HG03280 (cell line): ENCODE data around the gene ERBIN.
A peak's percentile ranks its signal among the peaks of the same experiment; 100 is the strongest.
"Not testable (repeated sequence)": the region's sequence is repeated elsewhere in the genome, so short reads cannot be mapped to it uniquely, and the experiment has no call there.

Experiments used
- ATAC-seq: cut with Tn5 transposase; IDR thresholded peaks from one replicate; pipeline ENCODE4 v1.9.1; 2021; ENCODE audit warnings: mild to moderate bottlenecking, moderate library complexity; ENCODE audit not compliant: unreplicated experiment

ERBIN gene

DNA sequence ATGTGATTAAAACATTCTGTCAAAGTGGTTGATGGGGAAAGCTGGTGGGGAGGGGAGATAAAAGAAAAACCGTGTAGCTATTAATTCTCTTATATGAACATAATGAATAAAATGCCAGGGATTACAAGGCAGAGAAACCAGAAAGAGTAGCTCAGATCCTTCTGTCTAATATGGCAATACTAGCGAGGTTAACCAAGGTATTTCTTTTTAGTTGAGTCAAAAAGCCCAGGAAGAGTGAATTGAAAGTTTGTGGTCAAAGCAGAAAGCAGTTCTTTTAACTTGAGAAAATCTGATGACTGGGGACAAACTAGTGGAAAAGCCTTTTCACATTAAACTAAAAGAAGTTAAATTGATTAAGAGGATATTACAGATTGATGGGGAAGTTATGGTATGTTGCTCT is 76.0 kb downstream of the ERBIN start:
- ATAC-seq, result no peak

DNA sequence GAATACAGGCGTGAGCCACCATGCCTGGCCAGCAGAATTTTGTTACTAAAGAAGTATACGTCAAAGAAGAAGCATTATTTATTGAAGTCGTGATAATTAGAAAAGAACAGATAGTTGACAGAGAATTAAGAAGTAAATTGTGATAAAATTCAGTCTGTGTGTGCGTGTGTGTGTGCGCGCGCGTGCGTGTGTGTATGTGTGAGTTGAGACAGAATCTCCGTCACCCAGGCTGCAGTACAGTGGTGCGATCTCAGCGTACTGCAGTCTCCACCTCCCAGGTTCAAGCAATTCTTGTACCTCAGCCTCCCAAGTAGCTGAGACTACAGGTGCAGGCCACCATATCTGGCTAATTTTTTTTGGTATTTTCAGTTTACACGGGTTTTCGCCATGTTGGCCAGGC is 77.8 kb downstream of the ERBIN start:
- ATAC-seq, result no peak

DNA sequence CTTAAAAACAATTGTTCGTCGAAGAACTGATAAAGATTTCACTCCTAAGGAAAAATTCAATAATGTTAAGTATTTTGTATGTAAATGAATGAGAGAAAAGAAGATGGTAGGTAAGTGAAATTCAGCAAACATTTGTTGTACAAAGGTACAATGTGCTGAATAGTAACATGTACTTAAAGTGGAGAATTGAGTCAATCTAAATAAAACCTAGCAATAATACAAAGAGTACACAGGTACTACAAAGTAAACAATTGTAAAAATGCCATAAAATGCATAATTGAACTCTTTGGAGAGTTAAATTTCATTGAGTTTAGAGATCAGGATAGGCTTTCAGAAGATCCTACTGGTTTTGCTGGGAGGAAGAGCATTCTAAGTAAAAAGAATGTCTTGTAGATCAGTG is 82.9 kb downstream of the ERBIN start:
- no peak for ATAC-seq

DNA sequence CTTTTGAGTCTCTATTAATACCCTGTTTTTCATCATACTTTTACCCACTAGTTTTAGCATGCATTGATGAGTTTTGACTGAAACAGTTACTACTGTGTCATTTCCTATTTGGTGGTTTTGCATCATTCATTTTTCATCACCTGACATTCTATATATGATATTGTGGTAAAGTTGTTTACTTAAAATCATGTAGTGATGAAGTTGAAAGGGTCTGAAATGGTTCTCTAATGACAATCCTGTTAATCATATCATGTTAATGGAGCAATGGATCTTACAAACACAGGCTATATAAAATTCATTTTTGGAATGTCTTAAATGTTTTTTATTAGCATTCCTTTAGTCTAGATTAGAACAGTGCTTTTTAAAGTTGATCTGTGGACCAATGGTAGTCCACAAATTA is 84.1 kb downstream of the ERBIN start:
- ATAC-seq, result no peak

DNA sequence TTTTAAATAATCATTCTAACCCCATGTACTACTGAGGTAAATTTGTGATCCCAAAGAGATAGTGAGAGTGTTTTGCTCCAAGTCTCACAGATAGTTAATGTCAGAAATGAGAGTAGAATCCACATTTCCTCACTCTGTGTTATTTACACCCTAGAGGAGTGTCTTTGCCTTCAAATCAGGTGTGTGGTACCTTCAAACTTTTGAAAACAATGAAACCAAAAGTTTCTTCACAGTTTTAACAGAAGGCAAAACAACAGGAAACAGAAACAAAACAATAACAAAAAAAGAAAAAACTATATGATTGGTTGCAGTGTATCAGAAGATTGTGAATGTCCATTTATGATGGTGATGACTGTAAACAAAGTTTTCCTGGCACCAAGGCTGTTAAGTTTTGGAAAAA is 85.9 kb downstream of the ERBIN start:
- peak; percentile 78 for ATAC-seq

DNA sequence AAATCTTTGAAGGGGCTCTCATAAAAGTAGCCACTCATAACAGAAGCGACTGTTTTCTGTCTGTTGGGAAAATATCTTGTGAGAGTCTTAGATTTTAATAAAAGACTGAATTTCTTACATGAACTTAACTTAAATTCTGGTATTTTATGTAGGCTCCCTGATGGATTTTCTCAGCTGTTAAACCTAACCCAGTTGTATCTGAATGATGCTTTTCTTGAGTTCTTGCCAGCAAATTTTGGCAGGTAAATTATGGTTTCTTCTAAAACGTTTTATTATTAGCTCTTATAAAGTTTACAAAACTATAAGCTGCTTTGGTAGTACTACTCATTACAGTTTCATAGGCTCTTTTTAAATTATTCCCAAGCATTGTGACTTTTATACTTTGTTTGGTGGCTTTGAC is 87.0 kb downstream of the ERBIN start:
- no peak for ATAC-seq

DNA sequence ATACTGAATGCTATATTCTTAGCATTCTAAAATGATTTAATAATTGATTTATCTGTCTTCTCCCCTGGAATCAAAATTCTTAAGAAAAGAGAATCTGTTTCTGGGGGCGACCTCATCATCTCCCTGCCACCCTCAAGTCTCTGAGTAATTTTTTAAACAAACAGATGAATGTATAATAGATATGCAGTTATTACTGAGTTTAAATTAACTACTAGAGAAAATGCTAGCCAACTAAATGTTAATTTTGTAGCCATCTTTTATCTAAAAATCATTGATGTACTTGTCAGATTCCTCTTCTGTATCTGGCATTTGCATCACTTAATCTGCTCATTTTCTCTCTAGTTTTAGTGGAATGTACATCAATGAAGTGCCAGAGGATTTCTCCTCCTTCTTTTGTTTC is 87.5 kb downstream of the ERBIN start:
- no peak for ATAC-seq

DNA sequence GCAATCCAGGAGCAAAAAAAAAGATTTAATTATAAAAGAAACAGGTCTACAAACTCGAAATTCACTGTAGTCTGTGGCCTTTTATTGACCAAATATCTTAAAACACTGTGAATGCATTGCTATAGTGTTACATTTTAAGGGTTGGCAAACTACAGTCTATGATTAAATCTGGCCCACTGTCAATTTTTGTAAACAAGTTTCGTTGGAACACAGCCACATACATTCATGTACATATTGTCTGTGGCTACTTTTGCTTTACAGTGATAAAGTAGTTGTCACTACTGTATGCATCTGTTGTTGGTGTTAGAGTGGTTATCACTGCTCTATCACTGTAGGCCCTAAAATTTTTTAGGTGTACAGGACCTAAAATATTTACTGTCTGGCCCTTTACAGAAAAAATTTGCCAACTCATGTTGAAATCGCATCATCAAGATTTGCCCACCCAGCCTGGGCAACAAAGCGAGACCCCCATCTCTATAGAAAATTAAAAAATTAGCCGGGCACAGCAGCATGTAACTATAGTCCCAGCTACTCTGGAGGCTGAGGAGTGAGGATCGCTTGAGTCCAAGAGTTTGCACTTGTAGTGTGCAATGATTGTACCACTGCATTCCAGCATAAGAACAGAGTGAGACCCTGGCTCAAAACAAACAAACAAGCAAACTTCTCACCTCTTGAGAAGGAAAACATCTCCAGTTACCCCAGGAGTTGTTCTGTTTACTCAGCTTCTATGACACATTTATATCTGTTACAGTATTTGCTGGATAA is 89.0 kb downstream of the ERBIN start:
- ATAC-seq, result no peak

DNA sequence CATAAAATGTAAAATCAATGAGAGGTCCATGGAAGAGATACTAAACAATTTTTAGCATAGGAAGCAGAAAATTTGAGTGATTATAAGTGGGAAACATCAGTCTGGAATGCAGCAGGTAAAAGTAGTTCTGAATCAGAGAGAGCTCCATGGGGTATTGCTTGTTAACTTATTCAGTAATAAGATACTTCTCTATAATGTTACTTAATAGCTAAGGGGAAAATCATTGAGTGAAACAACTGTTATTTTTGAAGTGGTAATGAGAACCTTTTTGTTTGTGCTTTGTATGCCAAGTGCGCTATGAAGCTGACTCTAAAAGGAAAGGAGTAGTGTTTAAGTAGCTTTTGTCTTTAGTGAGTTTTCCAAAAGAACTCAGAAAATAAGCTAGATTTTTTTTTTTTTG is 95.2 kb downstream of the ERBIN start:
- ATAC-seq, result no peak

DNA sequence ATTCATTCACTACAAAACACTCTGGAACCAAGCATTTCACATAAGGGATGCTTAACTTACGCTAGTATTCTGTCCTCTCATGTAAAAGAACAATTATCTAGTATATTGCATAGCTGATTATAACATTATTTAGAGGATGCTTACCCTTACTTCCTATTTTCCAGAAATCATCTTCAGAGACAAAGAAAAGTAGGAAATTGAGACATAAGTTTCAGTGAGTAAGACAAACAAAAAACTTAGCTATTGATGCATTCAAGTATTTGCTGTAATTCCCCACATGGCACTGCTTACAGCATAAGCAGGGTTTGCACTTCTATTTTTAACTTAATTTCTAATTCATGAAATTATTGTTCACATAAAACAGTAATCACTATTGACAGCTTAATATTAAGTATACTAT is 112.9 kb downstream of the ERBIN start:
- no peak for ATAC-seq

DNA sequence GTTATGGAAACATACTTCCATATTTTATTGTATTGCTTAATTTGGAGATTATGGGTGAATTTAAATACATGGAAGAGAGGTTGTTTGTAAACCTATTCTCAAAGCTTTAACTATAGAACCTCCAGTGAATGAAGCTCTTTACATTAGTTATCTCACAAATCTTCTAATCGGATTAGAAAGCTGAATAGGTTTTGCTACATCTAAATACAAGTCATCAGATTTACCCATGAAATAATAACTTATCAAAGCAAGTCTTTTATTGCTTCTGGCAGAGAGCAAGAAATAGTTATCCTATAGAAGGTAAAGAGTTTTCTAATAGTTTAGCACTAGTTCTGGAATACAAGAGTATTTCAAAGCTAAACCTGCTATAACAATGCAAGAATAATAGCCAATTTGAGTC is 113.3 kb downstream of the ERBIN start:
- no peak for ATAC-seq

DNA sequence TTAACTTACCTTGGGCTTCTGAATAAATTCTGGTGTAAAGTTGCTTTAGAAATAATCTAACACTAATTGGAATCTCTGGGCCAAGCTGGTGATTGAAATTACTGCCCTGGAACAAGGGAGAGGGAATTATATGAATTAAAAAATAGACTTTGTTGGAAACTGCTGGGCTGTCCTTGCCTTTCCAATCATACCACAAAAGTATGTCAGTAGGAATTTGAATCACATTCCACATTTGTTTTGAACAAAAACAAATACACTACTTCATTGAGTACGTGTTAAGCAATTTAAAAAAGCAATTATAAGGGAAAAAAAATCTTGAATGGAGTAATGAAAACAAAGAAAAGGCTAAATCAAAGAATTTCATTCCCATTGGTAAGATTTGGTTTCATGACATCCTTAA is 115.3 kb downstream of the ERBIN start:
- ATAC-seq, result no peak

DNA sequence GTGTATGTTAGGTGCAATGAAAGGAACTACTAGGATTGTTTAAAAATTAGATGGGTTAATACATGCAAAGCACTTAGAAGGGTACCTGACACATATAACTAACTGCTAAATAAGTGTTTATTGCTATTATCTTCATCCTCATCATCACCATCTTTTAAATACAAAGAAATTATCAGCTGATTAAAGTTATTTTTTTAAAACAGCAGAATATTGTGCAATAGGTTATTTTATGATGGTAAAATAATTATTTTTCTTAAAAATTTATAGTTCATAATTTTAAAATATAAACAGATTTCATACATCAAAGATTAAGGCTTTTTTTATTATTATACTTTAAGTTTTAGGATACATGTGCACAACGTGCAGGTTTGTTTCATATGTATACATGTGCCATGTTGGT is 130.9 kb downstream of the ERBIN start:
- no peak for ATAC-seq

DNA sequence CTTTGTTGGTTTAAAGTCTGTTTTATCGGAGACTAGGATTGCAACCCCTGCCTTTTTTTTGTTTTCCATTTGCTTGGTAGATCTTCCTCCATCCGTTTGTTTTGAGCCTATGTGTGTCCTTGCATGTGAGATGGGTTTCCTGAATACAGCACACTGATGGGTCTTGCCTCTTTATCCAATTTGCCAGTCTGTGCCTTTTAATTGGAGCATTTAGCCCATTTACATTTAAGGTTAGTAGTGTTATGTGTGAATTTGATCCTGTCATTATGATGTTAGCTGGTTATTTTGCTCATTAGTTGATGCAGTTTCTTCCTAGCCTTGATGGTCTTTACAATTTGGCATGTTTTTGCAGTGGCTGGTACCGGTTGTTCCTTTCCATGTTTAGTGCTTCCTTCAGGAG is 134.9 kb downstream of the ERBIN start:
- not testable (repeated sequence) for ATAC-seq

DNA sequence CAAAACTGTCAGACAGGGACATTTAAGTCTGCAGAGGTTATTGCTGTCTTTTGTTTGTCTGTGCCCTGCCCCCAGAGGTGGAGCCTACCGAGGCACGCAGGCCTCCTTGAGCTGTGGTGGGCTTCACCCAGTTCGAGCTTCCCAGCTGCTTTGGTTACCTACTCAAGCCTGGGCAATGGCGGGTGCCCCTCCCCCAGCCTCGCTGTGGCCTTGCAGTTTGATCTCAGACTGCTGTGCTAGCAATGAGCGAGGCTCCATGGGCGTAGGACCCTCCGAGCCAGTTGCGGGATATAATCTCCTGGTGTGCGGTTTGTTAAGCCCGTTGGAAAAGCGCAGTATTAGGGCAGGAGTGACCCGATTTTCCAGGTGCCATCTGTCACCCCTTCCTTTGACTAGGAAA is 136.7 kb downstream of the ERBIN start:
- not testable (repeated sequence) for ATAC-seq

DNA sequence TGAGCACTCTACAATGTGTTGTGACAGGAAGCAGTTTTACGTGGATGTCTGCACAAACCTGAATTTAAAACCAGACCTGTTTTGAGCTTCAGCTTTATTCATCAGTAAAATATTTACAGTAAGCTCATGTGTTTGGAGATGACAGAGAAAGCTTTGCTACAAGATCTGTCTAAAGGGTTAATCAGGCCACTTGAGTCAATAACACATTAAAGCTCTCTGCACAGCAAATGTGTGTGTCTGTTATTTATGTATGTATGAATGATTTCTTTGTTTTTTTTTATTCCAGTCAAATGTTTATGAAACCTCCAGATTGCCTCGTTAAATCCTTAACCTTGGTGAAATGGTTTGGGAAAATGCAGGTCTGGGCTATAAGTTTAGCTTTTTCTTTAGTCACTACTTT is 140.5 kb downstream of the ERBIN start:
- ATAC-seq, result no peak

DNA sequence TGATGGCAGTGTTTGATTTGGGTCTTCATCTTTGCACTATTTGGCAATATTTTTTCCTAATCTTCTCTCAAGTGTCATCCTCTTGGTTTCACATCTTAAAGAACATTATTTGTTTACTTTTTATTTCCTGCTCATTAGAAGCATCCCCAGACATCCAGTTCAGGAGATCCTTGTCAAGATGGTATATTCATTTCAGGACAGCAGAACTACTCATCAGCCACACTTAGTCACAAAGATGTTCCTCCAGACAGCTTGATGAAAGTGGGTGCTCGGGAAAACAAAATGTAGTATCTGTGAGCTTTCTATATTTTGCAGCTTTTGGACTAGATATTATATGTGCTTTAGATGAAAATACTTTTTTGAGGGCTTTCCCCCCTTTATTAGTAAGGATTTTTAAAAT is 145.7 kb downstream of the ERBIN start:
- no peak for ATAC-seq

DNA sequence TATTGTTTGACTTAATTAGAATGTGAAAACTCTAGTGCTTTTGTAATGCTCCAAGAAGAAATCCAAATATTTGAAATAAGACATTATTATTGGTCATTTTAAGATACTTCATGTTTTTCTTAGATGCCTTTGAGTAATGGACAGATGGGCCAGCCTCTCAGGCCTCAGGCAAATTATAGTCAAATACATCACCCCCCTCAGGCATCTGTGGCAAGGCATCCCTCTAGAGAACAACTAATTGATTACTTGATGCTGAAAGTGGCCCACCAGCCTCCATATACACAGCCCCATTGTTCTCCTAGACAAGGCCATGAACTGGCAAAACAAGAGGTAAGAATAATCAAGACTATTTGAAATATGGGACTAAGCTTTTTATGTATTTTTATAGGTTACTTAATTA is 148.5 kb downstream of the ERBIN start:
- ATAC-seq, result no peak

DNA sequence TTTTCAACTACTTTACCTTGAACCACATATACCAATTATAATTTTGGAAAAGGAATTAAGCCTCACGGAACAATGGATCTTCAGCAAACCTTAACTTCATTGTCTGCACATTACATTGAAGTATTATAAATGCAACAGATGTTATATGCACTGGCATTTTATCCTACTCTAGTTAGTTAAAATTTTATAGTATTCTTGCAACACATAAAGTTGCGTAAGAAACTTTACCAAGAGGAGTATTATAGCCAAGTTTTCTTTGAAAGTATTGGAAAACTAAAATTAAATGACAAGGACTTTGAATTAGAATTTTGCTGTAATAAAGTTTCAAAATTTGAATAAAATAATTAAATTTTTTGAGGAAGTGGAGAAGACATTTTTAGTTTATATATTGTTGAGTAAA is 154.3 kb downstream of the ERBIN start:
- ATAC-seq, result no peak

DNA sequence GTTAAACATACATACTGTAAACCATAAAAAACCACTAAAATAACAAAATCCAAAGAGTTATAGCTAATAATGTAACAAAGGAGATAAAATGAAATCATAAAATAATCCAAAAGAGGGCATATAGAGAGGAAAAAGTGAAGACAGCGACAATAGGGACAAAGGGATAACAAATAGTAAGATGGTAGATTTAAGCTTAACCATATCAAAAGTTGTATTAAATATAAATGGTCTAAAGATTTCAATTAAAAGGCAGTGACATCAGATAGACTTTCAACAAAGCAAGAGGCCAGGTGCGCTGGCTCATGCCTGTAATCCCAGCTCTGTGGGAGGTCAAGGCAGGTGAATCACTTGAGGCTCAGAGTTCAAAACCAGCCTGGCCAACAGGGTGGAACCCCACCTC is 163.0 kb downstream of the ERBIN start:
- ATAC-seq, result no peak

DNA sequence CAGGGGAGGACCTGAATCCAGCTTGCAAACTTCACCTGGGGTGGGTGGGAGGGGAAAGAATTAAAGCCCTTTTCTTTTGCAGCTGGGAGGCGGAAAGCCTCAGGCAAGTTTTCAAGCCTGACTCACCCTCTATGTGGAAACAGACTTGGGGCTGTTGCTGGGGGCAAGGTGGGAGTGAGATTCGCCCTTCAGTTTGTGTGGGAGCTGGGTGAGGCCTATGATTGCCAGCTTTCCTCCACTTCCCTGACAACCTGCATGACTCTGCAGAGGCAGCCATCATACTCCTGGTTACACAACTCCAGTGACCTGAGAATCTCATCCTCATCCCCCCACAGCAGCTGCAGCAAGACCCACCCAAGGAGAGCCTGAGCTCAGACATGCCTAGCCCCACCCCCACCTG is 174.5 kb downstream of the ERBIN start:
- ATAC-seq, result no peak

DNA sequence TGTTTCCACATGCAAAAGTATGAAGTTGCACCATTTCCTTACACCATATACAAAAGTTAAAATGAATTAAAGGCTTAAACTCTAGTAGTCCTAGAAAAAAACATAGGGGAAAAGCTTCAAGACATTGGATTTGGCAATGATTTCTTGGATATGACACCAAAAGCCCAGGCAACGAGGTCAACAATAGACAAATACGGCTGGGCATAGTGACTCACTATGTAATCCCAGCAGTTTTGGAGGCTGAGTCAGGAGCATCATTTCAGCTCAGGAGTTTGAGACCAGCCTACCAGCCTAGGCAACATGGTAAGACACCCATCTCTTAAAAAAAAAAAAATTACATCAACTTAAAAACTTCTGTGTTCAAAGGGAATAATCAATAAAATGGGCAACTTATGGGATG is 186.8 kb downstream of the ERBIN start:
- no peak for ATAC-seq

DNA sequence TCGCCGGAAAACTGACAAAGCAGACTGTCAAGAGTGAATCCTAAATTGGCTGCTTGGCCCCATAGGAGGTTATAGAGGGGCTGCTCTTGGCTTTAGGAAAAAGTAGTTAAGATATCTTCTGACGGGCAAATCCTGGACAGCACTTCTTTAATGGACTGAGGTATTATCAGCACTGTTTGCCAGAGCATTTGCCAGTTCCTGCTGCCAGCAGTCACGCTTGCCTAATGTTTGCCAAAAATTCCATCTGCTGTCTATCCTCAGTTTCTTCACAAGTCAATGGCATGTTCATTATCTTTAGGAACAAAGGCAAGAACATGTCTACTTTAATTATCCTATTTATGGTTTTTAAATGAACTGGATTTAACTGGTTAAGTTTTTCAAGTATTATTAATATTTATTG is 191.9 kb downstream of the ERBIN start:
- ATAC-seq, result no peak
